Aorta (tissue), 5 donors: ENCODE measurements around the gene EEIG1. TPM values are rescaled to one million over a fixed set of nuclear protein-coding genes. Genes with fewer than 3 reads are reported as not detected.

Experiments
- ATAC-seq: fragments of 200-7000 bp; cut with Tn5 transposase; one replicate; pipeline ENCODE4 v1.9.1; 2022; ENCODE audit warnings: moderate library complexity; ENCODE audit not compliant: low FRiP score
- DNase-seq, 2 donors: peaks; one replicate each; pipeline ENCODE4 v3.0.0-alpha.2; 2020
- H3K27ac ChIP-seq, 2 donors: one replicate each; pipeline ENCODE4 v1.5.1; 2013; ENCODE audit warnings: low read length in 2 of 2, mild to moderate bottlenecking in 2 of 2, moderate library complexity in 2 of 2, control low read depth in 1 of 2, inconsistent platforms in 1 of 2, low read depth in 1 of 2
- H3K27me3 ChIP-seq, 2 donors: one replicate each; pipeline ENCODE4 v1.6.1; 2013; ENCODE audit warnings: control low read depth in 1 of 2, low read length in 1 of 2, mild to moderate bottlenecking in 1 of 2, moderate library complexity in 1 of 2; ENCODE audit not compliant: insufficient read depth in 2 of 2, control insufficient read depth in 1 of 2
- H3K36me3 ChIP-seq, 2 donors: one replicate each; pipeline ENCODE4 v1.6.1; 2013; ENCODE audit warnings: control low read depth in 1 of 2, low read length in 1 of 2, mild to moderate bottlenecking in 1 of 2; ENCODE audit not compliant: insufficient read depth in 2 of 2, control insufficient read depth in 1 of 2
- H3K4me1 ChIP-seq, 2 donors: one replicate each; pipeline ENCODE4 v1.6.1; 2013; ENCODE audit warnings: low read length in 2 of 2, control low read depth in 1 of 2, mild to moderate bottlenecking in 1 of 2, moderate library complexity in 1 of 2; ENCODE audit not compliant: insufficient read depth in 2 of 2, control insufficient read depth in 1 of 2
- H3K4me3 ChIP-seq, 2 donors: one replicate each; pipeline ENCODE4 v1.5.1; 2013; ENCODE audit warnings: low read length in 2 of 2, control low read depth in 1 of 2, mild to moderate bottlenecking in 1 of 2
- H3K9me3 ChIP-seq: one replicate; pipeline ENCODE4 v1.6.1; 2013; ENCODE audit warnings: mild to moderate bottlenecking, low read length; ENCODE audit not compliant: control insufficient read depth
- WGBS, 2 donors: extraction: QIAGEN DNeasy Blood & Tissue Kit; methylation state at CpG; one replicate each; pipeline ENCODE4 v1.1.7; 2013; 5-methylcytosine and 5-hydroxymethylcytosine counted together
- intact Hi-C, 2 donors: fragments of 100-400 bp; cut with DNase I; formaldehyde crosslinking; loops; one replicate each; pipeline versions ENCODE4 v1.14.2 to v1.15.0; 2022
- polyA plus RNA-seq, 2 donors: library from polyadenylated mRNA; stranded (reverse); fragments of 200-250 nt; gene quantifications; one replicate each; pipeline ENCODE4 v1.2.3, GENCODE V29; 2013
- total RNA-seq, 2 donors: library from RNA; stranded (reverse); fragmentation: NEBNext Ultra II Directional; extraction: Animal tissue kit (Norgen Biotek cat#: 25700); gene quantifications; one replicate each; pipeline ENCODE4 v1.2.1, GENCODE V29; 2021
- donor health status: healthy with polysubstance abuse.
- donor health status: Bipolar disorder and iron deficiency.
- donor health status: DM: no; HTN: no; CAD: no.
- donor health status: DM: no; HTN: no; CAD: no.
- donor health status: DM: yes; HTN: yes; CAD: no.

Gene EEIG1
- total and polyA plus RNA-seq, 4 donors, result 7.9 to 63.1 (median 31.7) TPM

DNA sequence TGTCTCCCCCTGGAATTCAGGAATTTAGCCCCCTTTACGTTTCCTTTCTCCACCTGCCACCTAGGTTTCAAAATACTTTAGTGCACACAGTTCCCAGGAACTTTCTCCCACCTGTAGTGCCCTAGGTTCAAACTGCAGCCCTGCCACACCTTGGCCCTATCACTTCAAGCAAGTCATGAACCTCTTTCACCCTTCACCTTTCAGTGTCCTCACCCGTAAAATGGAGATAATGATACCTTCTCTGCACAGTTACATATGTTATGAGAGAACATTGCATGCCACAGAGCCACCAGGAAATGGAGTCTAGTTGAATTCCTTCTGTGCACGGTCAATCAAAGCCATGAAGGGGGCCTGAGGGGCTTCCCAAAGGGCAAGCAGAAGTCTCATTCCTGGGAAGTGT lies 9.8 kb upstream of the EEIG1 start:
- Histone ChIP-seq H3K9me3 (no peaks in the 10 kb centered on the region), H3K36me3 (no peaks in the 10 kb centered on the region), H3K4me3 (no peak overlapping the region), H3K4me1 (no peaks in the 10 kb centered on the region), H3K27me3 (no peaks in the 10 kb centered on the region), H3K27ac (no peak overlapping the region)
- DNase-seq, result no peak
- intact Hi-C loops, result no loop called here
- 73 to 84% methylated on average over 3 of the region's 3 CpGs for WGBS, 2 donors
- ATAC-seq, result no peak

GRCh38 chr9:127989094-127989493 lies 8.3 kb upstream of the EEIG1 start:
- 83 to 85% methylated on average over 4 of the region's 4 CpGs for WGBS, 2 donors
- intact Hi-C loops, result no loop called here
- no peak overlapping the region for H3K27ac ChIP-seq
- DNase-seq (no peak), ATAC-seq (peak; percentile 37)
- no peaks in the 10 kb centered on the region for H3K27me3 ChIP-seq
- no peaks in the 10 kb centered on the region for H3K9me3 ChIP-seq
- H3K4me1 ChIP-seq, result no peaks in the 10 kb centered on the region
- no peak overlapping the region for H3K4me3 ChIP-seq
- H3K36me3 ChIP-seq, result no peaks in the 10 kb centered on the region

DNA sequence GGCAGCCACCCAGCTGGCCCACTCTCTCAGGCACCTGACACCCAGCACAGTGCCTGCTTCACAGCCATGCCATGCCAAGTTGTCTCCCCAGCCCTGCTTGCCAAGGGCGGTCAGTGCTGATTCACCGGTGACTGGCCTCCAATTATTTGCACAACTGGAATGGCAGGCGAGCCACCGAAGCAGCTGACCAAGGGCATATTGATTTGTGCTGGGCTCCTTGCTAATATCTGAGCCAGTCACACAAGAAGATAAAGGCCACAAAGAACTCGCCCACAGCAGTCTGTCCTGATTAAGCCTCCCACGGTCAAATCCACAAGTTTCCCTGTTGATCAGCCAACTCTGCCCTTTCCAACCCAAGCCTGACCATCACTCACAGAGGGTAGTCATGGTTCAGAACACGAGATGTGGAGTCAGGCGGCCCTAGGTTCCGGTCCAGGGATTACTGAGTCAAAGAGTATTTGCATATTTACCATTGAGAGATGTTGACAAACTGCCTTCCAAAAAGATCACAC lies 6.4 kb upstream of the EEIG1 start:
- Histone ChIP-seq H3K27me3 (no peaks in the 10 kb centered on the region), H3K9me3 (no peaks in the 10 kb centered on the region), H3K4me1 (no peaks in the 10 kb centered on the region), H3K27ac (no peak overlapping the region), H3K4me3 (no peak overlapping the region), H3K36me3 (no peaks in the 10 kb centered on the region)
- ATAC-seq (peak; percentile 36), DNase-seq (no peak)
- intact Hi-C loops, result no loop called here
- 71 to 74% methylated on average over 9 of the region's 9 CpGs for WGBS, 2 donors

- no peaks in the 10 kb centered on the region for H3K9me3 ChIP-seq
- no peaks in the 10 kb centered on the region for H3K4me1 ChIP-seq
- no peak for ATAC-seq
- intact Hi-C loops, result no loop called here
- 89 to 93% methylated on average over 3 of the region's 3 CpGs for WGBS, 2 donors
- H3K27me3 ChIP-seq, result no peaks in the 10 kb centered on the region
- no peak overlapping the region for H3K4me3 ChIP-seq
- H3K36me3 ChIP-seq, result no peaks in the 10 kb centered on the region
- DNase-seq, result no peak
- no peak overlapping the region for H3K27ac ChIP-seq
These were observed 4.2 kb upstream of the EEIG1 start for GRCh38 chr9:127985011-127985410.

- no peak overlapping the region for H3K4me3 ChIP-seq
- 94 to 96% methylated on average over 9 of the region's 9 CpGs for WGBS, 2 donors
- H3K9me3 ChIP-seq, result no peaks in the 10 kb centered on the region
- intact Hi-C loops, result no loop called here
- H3K4me1 ChIP-seq, result no peaks in the 10 kb centered on the region
- ATAC-seq (no peak), DNase-seq (no peak)
- H3K27me3 ChIP-seq, result no peaks in the 10 kb centered on the region
- H3K36me3 ChIP-seq, result no peaks in the 10 kb centered on the region
- no peak overlapping the region for H3K27ac ChIP-seq
These were observed 3.1 kb upstream of the EEIG1 start for GRCh38 chr9:127983847-127984289.

GRCh38 chr9:127982912-127983311 lies 2.1 kb upstream of the EEIG1 start:
- WGBS, 2 donors, result 96 to 100% methylated on average over 1 of the region's 1 CpG
- Histone ChIP-seq H3K9me3 (no peaks in the 10 kb centered on the region), H3K27me3 (no peaks in the 10 kb centered on the region), H3K4me1 (peaks cover 0 to 2% of the 10 kb centered on the region in 2 donors), H3K4me3 (no peak overlapping the region), H3K36me3 (no peaks in the 10 kb centered on the region), H3K27ac (no peak overlapping the region)
- intact Hi-C loops, result no loop called here
- DNase-seq, result no peak
- ATAC-seq, result no peak

DNA sequence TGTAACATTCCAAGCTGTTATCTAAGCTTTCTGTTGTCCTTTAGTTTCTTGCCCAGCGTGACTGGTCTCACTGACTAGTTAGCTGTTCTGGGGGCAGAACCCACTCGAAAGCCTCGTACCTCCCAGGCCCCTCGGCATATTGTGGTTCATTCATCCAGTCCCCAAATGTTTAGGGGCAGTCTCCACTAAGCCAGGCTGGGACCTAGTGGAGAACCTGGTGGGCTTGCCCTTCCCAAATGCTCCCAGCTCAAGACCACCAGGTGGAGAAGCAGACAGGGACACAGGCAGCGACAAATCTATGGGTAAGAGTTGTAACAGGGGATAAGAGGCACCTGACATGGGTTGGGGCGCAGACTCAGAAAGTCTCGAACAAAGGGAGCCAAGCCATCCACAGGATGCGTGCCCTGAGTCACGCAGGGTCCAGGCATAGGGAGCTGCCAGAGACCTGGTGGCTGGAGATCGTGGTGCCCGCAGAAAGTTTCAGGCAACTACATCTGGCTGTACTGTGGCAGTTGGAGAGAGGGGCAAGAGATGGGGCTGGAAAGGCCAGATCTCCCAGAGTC lies 851 bp upstream of the EEIG1 start:
- H3K27me3 ChIP-seq, result no peaks in the 10 kb centered on the region
- peak overlapping the region; percentile 1 to 93 for H3K27ac ChIP-seq
- intact Hi-C loops, result loop anchor here in 1 of 2 donors (2.0 kb wide), 1 partner anchor 17 kb away; no protein-coding TSS in a partner anchor
- WGBS, 2 donors, result 56 to 57% methylated on average over 11 of the region's 11 CpGs
- ATAC-seq, result no peak
- H3K4me1 ChIP-seq, result peaks cover 0 to 2% of the 10 kb centered on the region in 2 donors
- peak overlapping the region in 1 of 2 donors; percentile 37 for H3K4me3 ChIP-seq
- H3K36me3 ChIP-seq, result no peaks in the 10 kb centered on the region
- no peak for DNase-seq
- no peaks in the 10 kb centered on the region for H3K9me3 ChIP-seq

GRCh38 chr9:127980060-127980705 lies 606 bp downstream of the EEIG1 start:
- no peaks in the 10 kb centered on the region for H3K9me3 ChIP-seq
- ATAC-seq, result peak; percentile 2
- H3K27me3 ChIP-seq, result no peaks in the 10 kb centered on the region
- no peaks in the 10 kb centered on the region for H3K36me3 ChIP-seq
- H3K27ac ChIP-seq, result peak overlapping the region in 1 of 2 donors; percentile 43
- WGBS, 2 donors, result 0% methylated on average over 44 to 61 of the region's 61 CpGs
- peak overlapping the region; percentile 11 to 87 for H3K4me3 ChIP-seq
- DNase-seq, result peak in 1 of 2 donors; percentile 82
- peaks cover 0 to 7% of the 10 kb centered on the region in 2 donors for H3K4me1 ChIP-seq
- intact Hi-C loops, result loop anchor here in 1 of 2 donors (2.0 kb wide), 1 partner anchor 15 kb away; no protein-coding TSS in a partner anchor
